Neural progenitor cell (in vitro differentiated cells): ENCODE data around the gene GGA3.

ENCODE experiments used
- EZH2 ChIP-seq: fragments of 200-600 bp; sonication (generic); IDR thresholded peaks from 2 replicates; pipeline ENCODE4 v1.6.1; 2017; ENCODE audit warnings: antibody characterized with exemption, mild to moderate bottlenecking, moderate library complexity
- TF ChIP-seq, protein P1 (sequence below): fragments of 200-600 bp; sonication (generic); IDR thresholded peaks from 2 replicates; pipeline ENCODE4 v1.5.1; 2017; ENCODE audit warnings: antibody characterized with exemption, mild to moderate bottlenecking

- TF ChIP-seq EZH2: no peak
- TF ChIP-seq, protein P1, sequence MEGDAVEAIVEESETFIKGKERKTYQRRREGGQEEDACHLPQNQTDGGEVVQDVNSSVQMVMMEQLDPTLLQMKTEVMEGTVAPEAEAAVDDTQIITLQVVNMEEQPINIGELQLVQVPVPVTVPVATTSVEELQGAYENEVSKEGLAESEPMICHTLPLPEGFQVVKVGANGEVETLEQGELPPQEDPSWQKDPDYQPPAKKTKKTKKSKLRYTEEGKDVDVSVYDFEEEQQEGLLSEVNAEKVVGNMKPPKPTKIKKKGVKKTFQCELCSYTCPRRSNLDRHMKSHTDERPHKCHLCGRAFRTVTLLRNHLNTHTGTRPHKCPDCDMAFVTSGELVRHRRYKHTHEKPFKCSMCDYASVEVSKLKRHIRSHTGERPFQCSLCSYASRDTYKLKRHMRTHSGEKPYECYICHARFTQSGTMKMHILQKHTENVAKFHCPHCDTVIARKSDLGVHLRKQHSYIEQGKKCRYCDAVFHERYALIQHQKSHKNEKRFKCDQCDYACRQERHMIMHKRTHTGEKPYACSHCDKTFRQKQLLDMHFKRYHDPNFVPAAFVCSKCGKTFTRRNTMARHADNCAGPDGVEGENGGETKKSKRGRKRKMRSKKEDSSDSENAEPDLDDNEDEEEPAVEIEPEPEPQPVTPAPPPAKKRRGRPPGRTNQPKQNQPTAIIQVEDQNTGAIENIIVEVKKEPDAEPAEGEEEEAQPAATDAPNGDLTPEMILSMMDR: no peak
Observed at GRCh38 chr17:75263055-75263454, 1.6 kb upstream of the GGA3 start.
